Measurements from ENCODE around the gene IRS2. TPM values are rescaled to one million over a fixed set of nuclear protein-coding genes. Genes with fewer than 3 reads are reported as not detected.
"Not testable (repeated sequence)": the region's sequence is repeated elsewhere in the genome, so short reads cannot be mapped to it uniquely, and the experiment has no call there.

IRS2 gene
- total and polyA plus RNA-seq, 9 donors = 14.6 to 40.9 (median 26.6) TPM

DNA sequence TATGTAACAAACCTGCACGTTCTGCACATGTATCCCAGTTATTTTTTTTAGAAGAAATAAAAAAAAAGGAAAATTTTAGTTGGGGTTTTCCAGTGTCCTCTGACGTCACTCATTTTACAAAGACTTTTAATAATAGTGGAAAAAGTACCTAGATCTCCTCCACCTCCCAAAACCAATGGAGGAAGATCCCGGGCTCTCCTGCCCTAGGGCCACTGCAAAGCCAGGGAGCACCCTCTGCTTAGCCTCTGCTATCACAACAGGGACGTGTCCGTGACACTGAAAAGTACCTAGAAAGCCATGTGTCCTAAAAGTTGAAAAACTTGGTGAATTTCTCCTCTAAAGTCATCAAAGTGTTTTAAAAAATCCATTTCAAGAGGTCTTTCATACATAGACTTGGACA, 46.7 kb upstream of the IRS2 start:
- Histone ChIP-seq H3K27ac (no peak overlapping the region), H3K27me3 (no peaks in the 10 kb centered on the region), H3K4me3 (no peak overlapping the region), H3K36me3 (no peaks in the 10 kb centered on the region), H3K9me3 (no peaks in the 10 kb centered on the region), H3K4me1 (ENCODE audit: insufficient read depth) (no peaks in the 10 kb centered on the region)
- TF ChIP-seq CTCF (IDR thresholded peaks at IDR 0.05) (no peak), POLR2A (IDR thresholded peaks at IDR 0.05) (no peak), EP300 (IDR thresholded peaks at IDR 0.05) (no peak)
- intact Hi-C loops (cut with DNase I) = no loop called here
- 86 to 92% (median 88%) methylated on average over 5 of the region's 5 CpGs for WGBS, 3 donors
- no peak for DNase-seq

GRCh38 chr13:109828591-109829316, 42.4 kb upstream of the IRS2 start:
- H3K27ac ChIP-seq; H3K4me3 ChIP-seq; H3K4me1 ChIP-seq (ENCODE audit: insufficient read depth); DNase-seq; intact Hi-C loops (cut with DNase I); H3K27me3 ChIP-seq; H3K9me3 ChIP-seq; H3K36me3 ChIP-seq: not testable (repeated sequence)
- 91 to 94% (median 91%) methylated on average over 11 of the region's 11 CpGs for WGBS, 3 donors

DNA sequence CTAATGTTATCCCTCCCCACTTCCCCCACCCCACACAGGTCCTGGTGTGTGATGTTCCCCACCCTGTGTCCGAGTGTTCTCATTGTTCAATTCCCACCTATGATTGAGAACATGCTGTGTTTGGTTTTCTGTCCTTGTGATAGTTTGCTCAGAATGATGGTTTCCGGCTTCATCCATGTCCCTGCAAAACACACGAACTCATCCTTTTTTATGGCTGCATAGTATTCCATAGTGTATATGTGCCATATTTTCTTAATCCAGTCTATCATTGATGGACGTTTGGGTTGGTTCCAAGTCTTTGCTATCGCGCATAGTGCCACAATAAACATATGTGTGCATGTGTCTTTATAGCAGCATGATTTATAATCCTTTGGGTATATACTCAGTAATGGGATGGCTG, 36.8 kb upstream of the IRS2 start:
- intact Hi-C loops (cut with DNase I) = not testable (repeated sequence)

DNA sequence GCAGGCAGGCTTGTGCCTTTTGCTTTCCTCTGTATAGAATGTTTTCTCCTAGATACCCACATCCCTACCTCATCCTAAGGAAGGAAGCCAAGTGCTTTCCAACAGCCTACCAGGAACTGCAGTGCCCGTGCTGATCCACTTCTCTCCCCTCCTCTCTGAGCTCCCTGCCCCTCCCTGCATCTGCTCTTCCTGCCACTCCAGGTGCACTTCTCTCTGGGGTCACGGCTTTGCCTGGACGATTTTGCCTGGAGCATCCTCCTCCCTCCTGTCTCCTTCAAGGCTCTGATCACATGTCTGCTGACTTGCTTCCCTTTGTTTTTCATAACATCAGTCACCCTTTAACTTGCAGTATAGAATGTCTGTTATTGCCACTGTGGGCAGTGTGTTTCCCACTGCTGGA, 34.7 kb upstream of the IRS2 start:
- no peak for DNase-seq
- Histone ChIP-seq H3K36me3 (no peaks in the 10 kb centered on the region), H3K27ac (no peak overlapping the region), H3K27me3 (no peaks in the 10 kb centered on the region), H3K4me1 (ENCODE audit: insufficient read depth) (peaks cover 4% of the 10 kb centered on the region), H3K4me3 (no peak overlapping the region), H3K9me3 (no peaks in the 10 kb centered on the region)
- WGBS, 3 donors = 1 to 19% (median 3%) methylated on average over 3 of the region's 3 CpGs
- intact Hi-C loops (cut with DNase I) = no loop called here
- TF ChIP-seq CTCF (IDR thresholded peaks at IDR 0.05) (no peak), POLR2A (IDR thresholded peaks at IDR 0.05) (no peak), EP300 (IDR thresholded peaks at IDR 0.05) (no peak)

More for the DNA sequence above, 36.8 kb upstream of the IRS2 start:
- H3K4me1 ChIP-seq (ENCODE audit: insufficient read depth); H3K27me3 ChIP-seq; H3K36me3 ChIP-seq; DNase-seq; H3K4me3 ChIP-seq; H3K9me3 ChIP-seq; H3K27ac ChIP-seq: not testable (repeated sequence)
- WGBS, 3 donors = 91 to 94% (median 93%) methylated on average over 6 of the region's 6 CpGs

DNA sequence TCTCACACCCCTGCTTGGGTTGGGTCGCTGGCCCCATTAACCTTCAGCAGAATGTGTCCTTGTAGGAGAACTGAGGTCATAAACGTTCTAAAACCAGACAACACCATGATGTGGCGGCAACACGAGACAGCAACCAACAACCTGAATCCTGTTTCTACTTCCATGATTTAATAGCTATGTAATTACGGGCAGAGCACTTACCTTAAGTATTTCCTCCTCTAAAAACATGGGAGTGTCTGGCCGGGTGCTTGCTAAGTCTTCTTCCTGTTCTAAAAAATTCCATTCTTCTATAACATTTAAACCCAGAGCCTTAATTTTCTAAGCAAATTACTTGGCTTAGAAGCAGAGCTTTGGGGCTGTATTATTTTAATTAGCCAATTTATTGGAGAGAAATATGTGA, 33.5 kb upstream of the IRS2 start:
- Histone ChIP-seq H3K4me1 (ENCODE audit: insufficient read depth) (peaks cover 4% of the 10 kb centered on the region), H3K9me3 (no peaks in the 10 kb centered on the region), H3K27ac (no peak overlapping the region), H3K36me3 (no peaks in the 10 kb centered on the region), H3K27me3 (no peaks in the 10 kb centered on the region), H3K4me3 (no peak overlapping the region)
- no peak for DNase-seq
- WGBS, 3 donors = 81 to 86% (median 82%) methylated on average over 6 of the region's 6 CpGs
- intact Hi-C loops (cut with DNase I) = no loop called here
- no peak for TF ChIP-seq CTCF (IDR thresholded peaks at IDR 0.05)
- no peak for TF ChIP-seq POLR2A (IDR thresholded peaks at IDR 0.05)
- no peak for TF ChIP-seq EP300 (IDR thresholded peaks at IDR 0.05)
